Ishikawa (cell line): Measurements from ENCODE around the gene CPXM1.

Experiments used
- CEBPB ChIP-seq: IDR thresholded peaks from 2 replicates; pipeline ENCODE4 v1.6.1; 2012
- CREB1 ChIP-seq: IDR thresholded peaks from 2 replicates; pipeline ENCODE4 v1.6.1; 2012; ENCODE audit warnings: low read depth
- EGR1 ChIP-seq: IDR thresholded peaks from 2 replicates; pipeline ENCODE4 v1.6.1; 2012
- EP300 ChIP-seq: IDR thresholded peaks from 2 replicates; pipeline ENCODE4 v1.6.1; 2012; ENCODE audit warnings: borderline replicate concordance
- FOXM1 ChIP-seq: IDR thresholded peaks from 2 replicates; pipeline ENCODE4 v1.6.1; 2012; ENCODE audit warnings: low read depth, borderline replicate concordance
- NFIC ChIP-seq: IDR thresholded peaks from 2 replicates; pipeline ENCODE4 v1.6.1; 2012
- RAD21 ChIP-seq: IDR thresholded peaks from 2 replicates; pipeline ENCODE4 v1.6.1; 2012; ENCODE audit warnings: low read depth
- REST ChIP-seq: IDR thresholded peaks from 2 replicates; pipeline ENCODE4 v1.6.1; 2012; ENCODE audit warnings: low read depth, mild to moderate bottlenecking
- TAF1 ChIP-seq: IDR thresholded peaks from 2 replicates; pipeline ENCODE4 v1.6.1; 2012; ENCODE audit warnings: low read depth, mild to moderate bottlenecking
- TCF12 ChIP-seq: IDR thresholded peaks from 2 replicates; pipeline ENCODE4 v1.6.1; 2012; ENCODE audit warnings: low read depth
- TEAD4 ChIP-seq: IDR thresholded peaks from 2 replicates; pipeline ENCODE4 v1.6.1; 2012
- USF1 ChIP-seq: IDR thresholded peaks from 2 replicates; pipeline ENCODE4 v1.6.1; 2012
- YY1 ChIP-seq: IDR thresholded peaks from 2 replicates; pipeline ENCODE4 v1.6.1; 2012; ENCODE audit warnings: low read depth
- ZBTB7A ChIP-seq: IDR thresholded peaks from 2 replicates; pipeline ENCODE4 v1.6.1; 2012; ENCODE audit warnings: low read depth
- TF ChIP-seq, protein P1 (sequence below): IDR thresholded peaks from 2 replicates; pipeline ENCODE4 v1.6.1; 2012

Gene CPXM1

DNA sequence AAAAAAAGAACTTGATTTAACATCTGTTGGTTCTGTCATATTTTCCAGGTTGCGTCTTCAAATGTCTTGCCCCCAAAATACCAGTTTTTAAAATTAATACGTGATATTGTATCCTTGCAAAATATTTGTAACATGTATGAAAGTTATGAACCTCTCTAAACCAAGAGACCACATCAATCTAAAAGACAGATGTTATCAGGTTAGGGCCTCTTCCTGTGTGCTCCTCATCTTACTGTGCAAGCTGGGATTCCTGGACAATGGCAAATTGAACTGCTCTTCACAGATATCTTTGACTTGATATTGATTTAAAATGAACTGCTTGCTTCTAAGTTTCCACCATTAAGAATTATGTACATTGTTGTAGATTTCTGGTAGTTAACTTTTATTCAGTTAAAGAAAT lies 25.3 kb upstream of the CPXM1 start:
- TF ChIP-seq, protein P1, sequence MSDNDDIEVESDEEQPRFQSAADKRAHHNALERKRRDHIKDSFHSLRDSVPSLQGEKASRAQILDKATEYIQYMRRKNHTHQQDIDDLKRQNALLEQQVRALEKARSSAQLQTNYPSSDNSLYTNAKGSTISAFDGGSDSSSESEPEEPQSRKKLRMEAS, result no peak
- no peak for TF ChIP-seq EGR1
- TF ChIP-seq TEAD4, result no peak
- no peak for TF ChIP-seq TCF12
- no peak for TF ChIP-seq FOXM1
- TF ChIP-seq CEBPB, result no peak
- no peak for TF ChIP-seq EP300
- TF ChIP-seq USF1, result no peak
- TF ChIP-seq RAD21, result no peak
- TF ChIP-seq ZBTB7A, result no peak
- no peak for TF ChIP-seq CREB1
- TF ChIP-seq REST, result no peak
- no peak for TF ChIP-seq NFIC

GRCh38 chr20:2822073-2822472 lies 21.6 kb upstream of the CPXM1 start:
- TF ChIP-seq CREB1, result no peak

DNA sequence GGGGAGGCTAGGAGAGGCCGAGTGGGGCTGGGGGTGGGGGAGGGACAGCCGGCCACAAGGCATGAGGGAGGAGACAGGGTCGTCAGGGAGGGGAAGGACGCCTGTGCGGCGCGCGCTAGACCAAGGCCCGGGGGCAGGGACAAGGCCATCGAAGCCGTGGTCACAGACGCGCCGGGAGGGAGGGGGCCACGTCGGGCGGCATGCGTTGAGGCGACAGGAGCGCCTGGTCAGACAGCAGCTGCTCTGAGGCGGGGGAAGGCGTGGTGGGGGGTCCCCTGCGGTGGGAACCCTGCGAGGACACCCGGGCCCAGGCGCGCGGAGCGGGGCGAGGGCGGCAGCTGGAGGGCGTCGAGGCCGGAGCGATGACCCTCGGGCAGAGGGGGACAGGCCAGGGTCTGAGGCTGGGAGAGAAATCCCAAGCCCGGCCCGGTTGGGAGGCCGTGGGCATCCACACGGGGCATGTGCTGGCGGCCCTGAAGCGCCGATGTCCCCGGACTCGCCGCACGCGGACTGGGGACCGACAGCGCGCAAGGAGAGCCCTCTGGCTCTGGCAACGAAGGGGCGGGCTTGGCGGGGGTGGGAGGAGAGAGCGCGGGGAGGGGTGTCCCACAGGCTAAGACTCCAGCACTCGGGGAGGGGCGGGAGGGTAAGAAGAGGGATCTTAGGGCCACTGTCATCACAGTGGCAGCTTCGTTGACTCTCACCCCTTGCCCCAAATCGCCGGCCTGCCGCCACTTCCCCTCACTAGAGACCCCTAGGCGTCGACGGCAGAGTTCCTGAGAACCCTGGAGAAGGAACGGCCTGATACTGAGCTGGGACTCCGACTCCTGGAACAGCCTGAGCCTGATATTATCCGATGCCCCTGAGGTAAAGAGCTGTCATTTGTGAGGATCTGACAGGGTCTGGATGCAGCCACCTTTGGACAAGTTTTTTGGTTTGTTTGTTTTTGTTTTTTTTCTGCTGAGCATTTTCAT lies 20.8 kb upstream of the CPXM1 start:
- TF ChIP-seq TAF1, result no peak
- TF ChIP-seq FOXM1, result no peak
- TF ChIP-seq CREB1, result no peak
- no peak for TF ChIP-seq ZBTB7A
- TF ChIP-seq TCF12, result no peak
- TF ChIP-seq CEBPB, result no peak
- TF ChIP-seq EP300, result no peak
- no peak for TF ChIP-seq USF1
- no peak for TF ChIP-seq YY1
- no peak for TF ChIP-seq EGR1
- TF ChIP-seq, protein P1, result no peak

DNA sequence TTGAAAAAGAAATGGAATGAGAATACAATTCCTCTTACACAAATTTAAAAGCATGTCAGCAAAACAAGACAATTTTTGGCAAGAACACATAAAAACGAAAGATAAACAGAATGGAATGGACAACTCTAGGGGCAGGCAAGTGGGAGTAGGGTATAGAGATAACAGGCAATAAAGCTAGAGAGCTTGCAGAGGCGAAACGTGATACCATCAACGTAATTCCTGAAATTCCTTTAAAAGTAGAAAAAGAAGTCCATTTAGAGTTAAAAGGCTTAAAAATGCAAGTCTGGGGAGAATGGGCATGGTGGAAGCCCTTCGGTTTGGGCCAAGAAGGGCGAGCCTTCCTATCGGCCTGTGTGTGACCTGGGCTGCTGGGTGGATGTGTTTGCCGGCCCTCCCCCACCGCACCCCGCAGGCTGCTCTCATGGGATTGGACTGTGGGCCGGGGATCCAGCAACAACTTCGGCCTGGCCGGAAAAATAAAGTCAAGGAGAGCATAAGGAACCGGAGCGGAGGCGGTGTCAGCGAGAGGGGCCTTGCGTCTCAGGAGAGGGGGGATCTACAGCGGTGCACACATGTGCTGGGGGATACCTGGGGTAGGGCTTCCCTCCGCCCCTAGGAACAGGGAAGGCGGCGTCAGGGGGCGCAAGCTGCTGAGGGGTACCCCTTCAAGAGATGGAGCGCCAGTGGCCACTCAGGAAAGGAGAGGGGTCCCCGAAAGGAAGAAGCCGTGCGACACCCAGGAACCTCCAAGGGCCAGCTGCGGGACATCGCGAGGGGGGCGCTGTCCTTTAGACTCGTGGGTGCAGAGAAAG lies 19.9 kb upstream of the CPXM1 start:
- TF ChIP-seq TAF1 (no peak), USF1 (no peak), CEBPB (no peak), ZBTB7A (no peak), CREB1 (no peak), EP300 (no peak), RAD21 (no peak), TCF12 (no peak), NFIC (no peak), TEAD4 (no peak)
- TF ChIP-seq, protein P1, result no peak

GRCh38 chr20:2817891-2818595 lies 17.6 kb upstream of the CPXM1 start:
- no peak for TF ChIP-seq TAF1
- no peak for TF ChIP-seq USF1
- no peak for TF ChIP-seq TCF12
- no peak for TF ChIP-seq FOXM1
- no peak for TF ChIP-seq TEAD4
- no peak for TF ChIP-seq NFIC
- TF ChIP-seq CREB1, result no peak
- TF ChIP-seq EGR1, result no peak
- TF ChIP-seq ZBTB7A, result no peak
- TF ChIP-seq, protein P1, result no peak
- TF ChIP-seq CEBPB, result no peak
